Esophagus squamous epithelium (tissue), 5 donors: ENCODE data around the gene MRPL37. TPM values are rescaled to one million over a fixed set of nuclear protein-coding genes. Genes with fewer than 3 reads are reported as not detected.

ENCODE experiments used
- DNase-seq: peaks from one replicate; lab custom pipeline; 2025; lab: John Stamatoyannopoulos, UW
- H3K27ac ChIP-seq, 4 donors: fragments of 200-600 bp; sonication (generic); one replicate each; pipeline ENCODE4 v1.5.1; 2016 to 2019; ENCODE audit warnings: mild to moderate bottlenecking in 1 of 4
- H3K27me3 ChIP-seq, 4 donors: fragments of 200-600 bp; sonication (generic); 1 replicate in 3 of 4; 2 replicates in 1 of 4; pipeline versions ENCODE4 v1.5.1 to v1.6.0; 2017 to 2021; ENCODE audit warnings: antibody characterized with exemption in 1 of 4
- H3K36me3 ChIP-seq, 3 donors: fragments of 200-600 bp; sonication (generic); one replicate each; pipeline ENCODE4 v1.5.1; 2016 to 2019
- H3K4me1 ChIP-seq, 3 donors: fragments of 200-600 bp; sonication (generic); one replicate each; pipeline ENCODE4 v1.5.1; 2017 to 2019
- H3K4me3 ChIP-seq, 4 donors: fragments of 200-600 bp; sonication (generic); 1 replicate in 3 of 4; 2 replicates in 1 of 4; pipeline ENCODE4 v1.5.1; 2016 to 2019; ENCODE audit warnings: mild to moderate bottlenecking in 2 of 4, moderate library complexity in 1 of 4
- H3K9me3 ChIP-seq, 3 donors: fragments of 200-600 bp; sonication (generic); one replicate each; pipeline ENCODE4 v1.5.1; 2016 to 2019
- POLR2A ChIP-seq, 4 donors: fragments of 450-650 bp; IDR thresholded peaks; one replicate each; pipeline ENCODE4 v1.6.1; 2017; ENCODE audit warnings: antibody characterized with exemption in 4 of 4, mild to moderate bottlenecking in 4 of 4, moderate library complexity in 3 of 4
- WGBS, 2 donors: methylation state at CpG; one replicate each; pipeline ENCODE4 v1.1.5; 2018; 5-methylcytosine and 5-hydroxymethylcytosine counted together
- intact Hi-C: fragments of 100-400 bp; cut with DNase I; formaldehyde crosslinking; loops from one replicate; pipeline ENCODE4 v1.15.0; 2022
- total RNA-seq, 4 donors: library from RNA; depleted of rRNA; stranded (reverse); fragments of >200 nt; gene quantifications; one replicate each; pipeline ENCODE4 v1.1.0, GENCODE V29; 2016
- TF ChIP-seq, protein P1 (sequence below), 6 experiments: fragments of 450-650 bp in 4 of 6; fragments of 200-600 bp in 2 of 6; sonication (generic) in 2 of 6; IDR thresholded peaks; one replicate each; pipeline ENCODE4 v1.5.1; 2016 to 2019; ENCODE audit warnings: antibody characterized with exemption in 6 of 6, mild to moderate bottlenecking in 4 of 6, moderate library complexity in 4 of 6
- donor health status: DM: yes; HTN: yes; CAD: no.

Gene MRPL37
- total RNA-seq, 4 donors from 2014 or later, result 63.1 to 101 (median 79.3) TPM

DNA sequence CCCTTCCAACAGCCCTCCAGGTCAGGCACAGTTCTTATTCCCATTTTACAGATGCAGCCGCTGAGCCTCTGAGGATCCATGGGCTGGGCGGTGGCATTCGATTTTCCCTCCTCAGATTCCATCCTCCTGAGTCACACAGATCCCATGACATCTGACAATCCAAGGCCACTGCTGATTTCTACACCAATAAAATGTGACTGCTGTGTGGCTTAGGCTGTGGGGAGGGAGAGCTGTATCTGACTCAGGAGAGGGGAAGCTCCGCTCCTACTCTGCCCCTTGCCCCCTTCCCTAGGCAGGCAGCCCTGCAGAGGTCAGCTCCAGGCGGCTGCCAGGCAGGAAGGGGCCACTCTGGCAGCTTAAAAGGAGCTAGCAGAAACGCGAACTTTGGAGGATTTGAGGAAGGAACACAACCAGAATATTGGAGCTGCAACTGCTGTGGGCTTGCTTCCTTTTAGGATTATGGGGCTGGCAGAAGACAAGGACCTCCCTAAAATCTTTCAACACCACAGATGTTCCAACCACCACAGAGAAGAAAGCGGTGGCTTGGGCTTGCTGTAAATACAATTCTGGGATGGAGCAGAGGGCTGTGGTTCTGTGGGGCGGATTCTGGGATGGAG, 50.0 kb downstream of the MRPL37 start:
- DNase-seq, result no peak
- Histone ChIP-seq H3K36me3 (peaks cover 16 to 77% (median 18%) of the 10 kb centered on the region in 3 donors), H3K27ac (peak overlapping the region in 3 of 4 donors; percentile 54 to 79 (median 57)), H3K4me1 (peaks cover 0 to 20% (median 0%) of the 10 kb centered on the region in 3 donors), H3K27me3 (no peaks in the 10 kb centered on the region), H3K4me3 (no peak overlapping the region), H3K9me3 (no peaks in the 10 kb centered on the region)
- TF ChIP-seq, protein P1, sequence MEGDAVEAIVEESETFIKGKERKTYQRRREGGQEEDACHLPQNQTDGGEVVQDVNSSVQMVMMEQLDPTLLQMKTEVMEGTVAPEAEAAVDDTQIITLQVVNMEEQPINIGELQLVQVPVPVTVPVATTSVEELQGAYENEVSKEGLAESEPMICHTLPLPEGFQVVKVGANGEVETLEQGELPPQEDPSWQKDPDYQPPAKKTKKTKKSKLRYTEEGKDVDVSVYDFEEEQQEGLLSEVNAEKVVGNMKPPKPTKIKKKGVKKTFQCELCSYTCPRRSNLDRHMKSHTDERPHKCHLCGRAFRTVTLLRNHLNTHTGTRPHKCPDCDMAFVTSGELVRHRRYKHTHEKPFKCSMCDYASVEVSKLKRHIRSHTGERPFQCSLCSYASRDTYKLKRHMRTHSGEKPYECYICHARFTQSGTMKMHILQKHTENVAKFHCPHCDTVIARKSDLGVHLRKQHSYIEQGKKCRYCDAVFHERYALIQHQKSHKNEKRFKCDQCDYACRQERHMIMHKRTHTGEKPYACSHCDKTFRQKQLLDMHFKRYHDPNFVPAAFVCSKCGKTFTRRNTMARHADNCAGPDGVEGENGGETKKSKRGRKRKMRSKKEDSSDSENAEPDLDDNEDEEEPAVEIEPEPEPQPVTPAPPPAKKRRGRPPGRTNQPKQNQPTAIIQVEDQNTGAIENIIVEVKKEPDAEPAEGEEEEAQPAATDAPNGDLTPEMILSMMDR (IDR thresholded peaks at IDR 0.05), result no peak
- TF ChIP-seq POLR2A (IDR thresholded peaks at IDR 0.05), result no peak
- intact Hi-C loops, result no loop called here
- WGBS, 2 donors, result 55 to 75% methylated on average over 8 to 9 of the region's 9 CpGs

DNA sequence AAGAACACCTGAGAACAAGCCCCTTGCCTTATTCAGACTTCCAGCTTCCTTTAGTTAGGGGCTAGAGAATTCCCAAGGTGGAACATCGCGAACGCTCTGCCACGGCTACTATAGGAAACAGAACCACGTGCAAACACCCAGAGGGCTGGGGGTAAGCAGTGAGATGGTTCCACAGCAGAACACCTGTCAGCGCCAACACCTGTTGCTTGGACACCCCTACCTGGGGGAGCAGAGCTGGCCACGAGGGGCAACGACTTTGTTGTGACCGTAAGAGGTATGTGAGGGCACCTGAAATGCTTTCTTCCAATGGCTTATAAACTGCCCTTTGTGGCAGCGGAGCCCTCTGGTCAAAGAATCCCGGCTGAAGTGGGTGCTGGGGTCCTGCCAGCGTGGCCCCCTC, 50.7 kb downstream of the MRPL37 start:
- H3K27me3 ChIP-seq, result no peaks in the 10 kb centered on the region
- H3K9me3 ChIP-seq, result no peaks in the 10 kb centered on the region
- DNase-seq, result no peak
- 87 to 92% methylated on average over 3 to 7 of the region's 12 CpGs for WGBS, 2 donors
- TF ChIP-seq, protein P1 (IDR thresholded peaks at IDR 0.05), result no peak
- no peak for TF ChIP-seq POLR2A (IDR thresholded peaks at IDR 0.05)
- peak overlapping the region in 2 of 4 donors; percentile 54 to 79 for H3K27ac ChIP-seq
- H3K36me3 ChIP-seq, result peaks cover 16 to 78% (median 18%) of the 10 kb centered on the region in 3 donors
- intact Hi-C loops, result no loop called here
- H3K4me1 ChIP-seq, result peaks cover 0 to 20% (median 0%) of the 10 kb centered on the region in 3 donors
- no peak overlapping the region for H3K4me3 ChIP-seq

DNA sequence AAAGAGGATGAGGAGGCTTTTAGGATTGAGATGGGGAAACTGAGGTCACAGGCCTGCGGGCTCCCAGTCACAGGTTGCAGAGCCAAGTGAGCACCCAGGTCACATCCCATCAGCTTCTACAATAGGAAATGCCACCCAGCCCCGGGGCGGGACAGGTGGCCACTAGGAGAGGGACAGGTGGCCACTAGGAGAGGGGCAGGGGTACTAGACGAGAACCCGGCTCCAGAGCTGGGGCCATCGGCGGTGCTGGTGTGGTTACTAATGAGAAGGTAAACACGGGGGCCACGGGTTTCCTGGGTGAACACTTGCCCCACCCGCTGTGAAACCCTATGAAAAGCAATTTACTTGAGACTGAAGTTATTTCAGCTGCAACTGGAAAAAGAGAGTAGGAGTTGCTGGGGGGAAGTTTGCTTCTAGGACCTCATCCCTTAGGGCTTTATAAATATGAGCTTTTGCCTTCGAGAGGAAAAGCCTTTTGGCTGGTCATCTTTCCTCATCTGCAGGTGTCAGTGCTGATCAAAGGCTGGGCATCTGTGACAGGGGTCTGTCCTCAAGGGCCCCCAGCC, 52.5 kb downstream of the MRPL37 start:
- H3K36me3 ChIP-seq, result peaks cover 11 to 77% (median 16%) of the 10 kb centered on the region in 3 donors
- H3K4me1 ChIP-seq, result peaks cover 0 to 20% (median 0%) of the 10 kb centered on the region in 3 donors
- H3K4me3 ChIP-seq, result no peak overlapping the region
- H3K27ac ChIP-seq, result no peak overlapping the region
- no peaks in the 10 kb centered on the region for H3K9me3 ChIP-seq
- no peak for DNase-seq
- 86 to 88% methylated on average over 11 of the region's 11 CpGs for WGBS, 2 donors
- intact Hi-C loops, result no loop called here
- no peaks in the 10 kb centered on the region for H3K27me3 ChIP-seq
- TF ChIP-seq, protein P1 (IDR thresholded peaks at IDR 0.05), result no peak
- no peak for TF ChIP-seq POLR2A (IDR thresholded peaks at IDR 0.05)

DNA sequence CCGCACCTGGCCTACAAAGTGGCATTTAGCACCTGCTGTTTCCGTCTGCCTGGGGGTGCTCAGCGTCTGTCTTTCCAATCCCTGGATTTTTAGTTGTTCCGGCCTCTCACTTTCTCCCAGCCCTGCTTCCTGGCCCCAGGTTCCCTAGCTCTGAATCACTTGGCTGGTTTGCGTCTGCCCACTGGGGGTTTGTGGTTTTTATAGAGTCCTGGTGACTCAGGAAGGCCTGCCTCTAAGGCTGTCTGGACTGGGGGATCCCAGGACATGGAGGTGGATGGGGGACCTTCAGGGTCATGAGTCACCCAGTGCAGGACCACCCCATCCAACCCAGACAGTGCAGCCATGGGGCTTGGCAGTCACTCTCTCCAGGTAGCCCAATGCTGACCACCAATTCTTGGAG, 53.5 kb downstream of the MRPL37 start:
- peaks cover 0 to 20% (median 0%) of the 10 kb centered on the region in 3 donors for H3K4me1 ChIP-seq
- WGBS, 2 donors, result 55 to 71% methylated on average over 4 of the region's 5 CpGs

More for the DNA sequence above, 53.5 kb downstream of the MRPL37 start:
- H3K27ac ChIP-seq, result no peak overlapping the region
- no peak for DNase-seq
- no peak overlapping the region for H3K4me3 ChIP-seq
- peaks cover 8 to 77% (median 11%) of the 10 kb centered on the region in 3 donors for H3K36me3 ChIP-seq
- no peaks in the 10 kb centered on the region for H3K9me3 ChIP-seq
- H3K27me3 ChIP-seq, result no peaks in the 10 kb centered on the region
- intact Hi-C loops, result no loop called here
- TF ChIP-seq POLR2A (IDR thresholded peaks at IDR 0.05), result no peak
- TF ChIP-seq, protein P1 (IDR thresholded peaks at IDR 0.05), result no peak
